ENCODE data around the gene PROC. TPM values are rescaled to one million over a fixed set of nuclear protein-coding genes. Genes with fewer than 3 reads are reported as not detected.

Gene PROC
- total RNA-seq, 1 donor from 2014 or later: 1.0 TPM

DNA sequence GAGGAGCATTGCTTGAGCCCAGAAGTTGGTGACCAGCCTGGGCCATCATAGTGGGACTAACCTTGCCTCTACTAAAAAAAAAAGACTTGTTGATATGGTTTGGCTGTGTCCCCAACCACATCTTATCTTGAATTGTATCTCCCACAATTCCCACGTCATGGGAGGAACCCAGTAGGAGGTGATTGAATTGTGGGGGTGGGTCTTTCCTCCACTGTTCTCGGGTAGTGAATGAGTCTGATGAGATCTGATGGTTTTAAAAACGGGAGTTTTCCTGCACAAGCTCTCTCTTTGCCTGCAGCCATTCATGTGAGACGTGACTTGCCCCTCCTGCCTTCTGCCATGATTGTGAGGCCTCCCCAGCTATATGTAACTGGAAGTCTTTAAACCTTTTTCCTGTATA, 47.0 kb downstream of the PROC start:
- Histone ChIP-seq H4K20me1 (ENCODE audit: insufficient read depth, low read length) (no peaks in the 10 kb centered on the region), H3K79me2 (ENCODE audit: insufficient read depth, low read length) (no peaks in the 10 kb centered on the region), H3K36me3 (ENCODE audit: insufficient read depth, low read length) (no peaks in the 10 kb centered on the region), H3K4me2 (ENCODE audit: low read length) (no peak overlapping the region), H3K4me3 (ENCODE audit: insufficient read depth, low read depth, low read length) (no peak overlapping the region), H3K27ac (ENCODE audit: low read depth, low read length) (no peak overlapping the region), H2AFZ (ENCODE audit: low read depth, low read length) (no peak overlapping the region), H3K9me3 (ENCODE audit: insufficient read depth, low read depth, low read length) (no peaks in the 10 kb centered on the region), H3K9ac (ENCODE audit: low read length) (no peak overlapping the region), H3K27me3 (ENCODE audit: insufficient read depth, low read length) (no peaks in the 10 kb centered on the region), H3K4me1 (ENCODE audit: insufficient read depth, low read length) (no peaks in the 10 kb centered on the region)
- TF ChIP-seq, protein P1, sequence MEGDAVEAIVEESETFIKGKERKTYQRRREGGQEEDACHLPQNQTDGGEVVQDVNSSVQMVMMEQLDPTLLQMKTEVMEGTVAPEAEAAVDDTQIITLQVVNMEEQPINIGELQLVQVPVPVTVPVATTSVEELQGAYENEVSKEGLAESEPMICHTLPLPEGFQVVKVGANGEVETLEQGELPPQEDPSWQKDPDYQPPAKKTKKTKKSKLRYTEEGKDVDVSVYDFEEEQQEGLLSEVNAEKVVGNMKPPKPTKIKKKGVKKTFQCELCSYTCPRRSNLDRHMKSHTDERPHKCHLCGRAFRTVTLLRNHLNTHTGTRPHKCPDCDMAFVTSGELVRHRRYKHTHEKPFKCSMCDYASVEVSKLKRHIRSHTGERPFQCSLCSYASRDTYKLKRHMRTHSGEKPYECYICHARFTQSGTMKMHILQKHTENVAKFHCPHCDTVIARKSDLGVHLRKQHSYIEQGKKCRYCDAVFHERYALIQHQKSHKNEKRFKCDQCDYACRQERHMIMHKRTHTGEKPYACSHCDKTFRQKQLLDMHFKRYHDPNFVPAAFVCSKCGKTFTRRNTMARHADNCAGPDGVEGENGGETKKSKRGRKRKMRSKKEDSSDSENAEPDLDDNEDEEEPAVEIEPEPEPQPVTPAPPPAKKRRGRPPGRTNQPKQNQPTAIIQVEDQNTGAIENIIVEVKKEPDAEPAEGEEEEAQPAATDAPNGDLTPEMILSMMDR (IDR thresholded peaks at IDR 0.05; ENCODE audit: insufficient read depth, low read depth, low read length): no peak
- no peak for TF ChIP-seq EZH2 (IDR thresholded peaks at IDR 0.05; ENCODE audit: insufficient read depth, low read length)
- Mint-ChIP-seq H3K4me3 (ENCODE audit: unreplicated experiment) (no peak overlapping the region), H3K36me3 (ENCODE audit: low read depth, unreplicated experiment) (peaks cover 20% of the 10 kb centered on the region), H3K27me3 (ENCODE audit: low read depth, unreplicated experiment) (no peaks in the 10 kb centered on the region), H3K27ac (ENCODE audit: unreplicated experiment) (no peak overlapping the region), H3K9me3 (ENCODE audit: unreplicated experiment) (peaks cover 4% of the 10 kb centered on the region), H3K4me1 (ENCODE audit: low read depth, unreplicated experiment) (peaks cover 17% of the 10 kb centered on the region)
- FAIRE-seq (no peak), DNase-seq (ENCODE audit: low read depth) (no peak)

DNA sequence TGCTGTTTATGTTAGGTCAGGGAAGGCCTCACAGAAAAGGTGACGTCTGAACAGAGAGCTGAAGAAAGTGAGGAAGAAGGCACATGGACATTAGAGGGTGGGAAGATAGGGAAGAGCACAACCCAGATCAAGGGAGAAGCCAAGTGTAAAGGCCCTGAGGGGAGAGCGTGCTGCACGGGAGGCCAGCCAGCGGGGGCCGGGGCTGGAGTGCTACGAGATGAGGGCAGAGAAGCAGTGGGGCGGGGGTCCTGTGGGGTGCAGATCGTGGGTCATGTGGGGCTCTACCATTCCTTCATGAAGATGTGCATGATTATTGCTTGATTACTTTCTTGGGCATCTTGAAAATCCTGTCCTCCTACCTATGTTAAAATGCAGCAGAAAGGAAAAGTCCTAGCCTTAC, 50.8 kb downstream of the PROC start:
- H3K36me3 Mint-ChIP-seq (ENCODE audit: low read depth, unreplicated experiment): peaks cover 20% of the 10 kb centered on the region
- H3K4me3 ChIP-seq (ENCODE audit: insufficient read depth, low read depth, low read length): no peak overlapping the region
- no peaks in the 10 kb centered on the region for H3K79me2 ChIP-seq (ENCODE audit: insufficient read depth, low read length)
- no peak overlapping the region for H3K27ac Mint-ChIP-seq (ENCODE audit: unreplicated experiment)
- no peak overlapping the region for H3K9ac ChIP-seq (ENCODE audit: low read length)
- no peak for FAIRE-seq
- no peak overlapping the region for H3K27ac ChIP-seq (ENCODE audit: low read depth, low read length)
- no peaks in the 10 kb centered on the region for H3K9me3 ChIP-seq (ENCODE audit: insufficient read depth, low read depth, low read length)
- H3K9me3 Mint-ChIP-seq (ENCODE audit: unreplicated experiment): peaks cover 4% of the 10 kb centered on the region
- DNase-seq (ENCODE audit: low read depth): no peak
- peaks cover 5% of the 10 kb centered on the region for H3K4me1 Mint-ChIP-seq (ENCODE audit: low read depth, unreplicated experiment)
- no peaks in the 10 kb centered on the region for H3K27me3 ChIP-seq (ENCODE audit: insufficient read depth, low read length)
- no peaks in the 10 kb centered on the region for H3K27me3 Mint-ChIP-seq (ENCODE audit: low read depth, unreplicated experiment)
- no peaks in the 10 kb centered on the region for H4K20me1 ChIP-seq (ENCODE audit: insufficient read depth, low read length)
- no peak overlapping the region for H2AFZ ChIP-seq (ENCODE audit: low read depth, low read length)
- no peak overlapping the region for H3K4me3 Mint-ChIP-seq (ENCODE audit: unreplicated experiment)
- no peaks in the 10 kb centered on the region for H3K4me1 ChIP-seq (ENCODE audit: insufficient read depth, low read length)
- no peak overlapping the region for H3K4me2 ChIP-seq (ENCODE audit: low read length)
- no peak for TF ChIP-seq EZH2 (IDR thresholded peaks at IDR 0.05; ENCODE audit: insufficient read depth, low read length)
- TF ChIP-seq, protein P1 (IDR thresholded peaks at IDR 0.05; ENCODE audit: insufficient read depth, low read depth, low read length): no peak
- H3K36me3 ChIP-seq (ENCODE audit: insufficient read depth, low read length): no peaks in the 10 kb centered on the region

DNA sequence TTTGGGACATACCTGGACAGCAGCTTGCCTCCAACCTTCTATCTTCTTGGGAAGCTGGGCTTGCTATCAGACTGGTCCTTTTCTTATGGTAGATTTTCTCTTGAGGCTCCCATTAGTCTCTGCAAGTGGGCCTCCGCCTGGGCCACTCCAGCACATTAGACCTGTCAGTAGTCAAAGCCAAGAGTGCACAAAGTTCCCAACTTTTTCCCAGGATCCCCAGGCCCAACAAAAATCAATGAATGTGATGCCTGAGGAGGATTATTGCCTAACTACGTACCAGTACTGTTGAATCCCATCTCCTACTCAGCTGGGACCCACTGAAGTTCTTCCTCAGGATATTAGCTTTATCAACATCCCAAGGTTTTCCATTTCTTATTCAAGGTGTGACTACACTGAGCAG, 51.7 kb downstream of the PROC start:
- no peak for DNase-seq (ENCODE audit: low read depth)
- Histone ChIP-seq H3K79me2 (ENCODE audit: insufficient read depth, low read length) (no peaks in the 10 kb centered on the region), H3K4me3 (ENCODE audit: insufficient read depth, low read depth, low read length) (no peak overlapping the region), H3K27ac (ENCODE audit: low read depth, low read length) (no peak overlapping the region), H2AFZ (ENCODE audit: low read depth, low read length) (no peak overlapping the region), H3K9me3 (ENCODE audit: insufficient read depth, low read depth, low read length) (no peaks in the 10 kb centered on the region), H3K36me3 (ENCODE audit: insufficient read depth, low read length) (no peaks in the 10 kb centered on the region), H3K27me3 (ENCODE audit: insufficient read depth, low read length) (no peaks in the 10 kb centered on the region), H3K4me2 (ENCODE audit: low read length) (no peak overlapping the region), H3K4me1 (ENCODE audit: insufficient read depth, low read length) (no peaks in the 10 kb centered on the region), H4K20me1 (ENCODE audit: insufficient read depth, low read length) (no peaks in the 10 kb centered on the region), H3K9ac (ENCODE audit: low read length) (no peak overlapping the region)
- no peak overlapping the region for H3K27ac Mint-ChIP-seq (ENCODE audit: unreplicated experiment)
- H3K9me3 Mint-ChIP-seq (ENCODE audit: unreplicated experiment): peaks cover 5% of the 10 kb centered on the region
- no peaks in the 10 kb centered on the region for H3K27me3 Mint-ChIP-seq (ENCODE audit: low read depth, unreplicated experiment)
- FAIRE-seq: no peak
- TF ChIP-seq, protein P1 (IDR thresholded peaks at IDR 0.05; ENCODE audit: insufficient read depth, low read depth, low read length): no peak
- TF ChIP-seq EZH2 (IDR thresholded peaks at IDR 0.05; ENCODE audit: insufficient read depth, low read length): no peak
- H3K4me3 Mint-ChIP-seq (ENCODE audit: unreplicated experiment): no peak overlapping the region
- H3K4me1 Mint-ChIP-seq (ENCODE audit: low read depth, unreplicated experiment): no peaks in the 10 kb centered on the region
- peaks cover 20% of the 10 kb centered on the region for H3K36me3 Mint-ChIP-seq (ENCODE audit: low read depth, unreplicated experiment)

Measured in astrocyte (in vitro differentiated cells and primary cell).